Measurements from ENCODE around the gene CLN6. TPM values are rescaled to one million over a fixed set of nuclear protein-coding genes. Genes with fewer than 3 reads are reported as not detected.

The CLN6 gene
- total RNA-seq, 1 donor from 2014 or later: 26.1 TPM

- no peak for DNase-seq
- H3K27me3 Mint-ChIP-seq (ENCODE audit: unreplicated experiment): peaks cover 4% of the 10 kb centered on the region
- H3K4me3 Mint-ChIP-seq (ENCODE audit: unreplicated experiment): no peak overlapping the region
- H3K36me3 Mint-ChIP-seq (ENCODE audit: unreplicated experiment): no peaks in the 10 kb centered on the region
- peaks cover 2% of the 10 kb centered on the region for H3K9me3 Mint-ChIP-seq (ENCODE audit: unreplicated experiment)
- TF ChIP-seq CTCF (IDR thresholded peaks at IDR 0.05; ENCODE audit: partially characterized antibody, unreplicated experiment): no peak
- peaks cover 2% of the 10 kb centered on the region for H3K4me1 Mint-ChIP-seq (ENCODE audit: low read depth, unreplicated experiment)
- H3K27ac Mint-ChIP-seq (ENCODE audit: unreplicated experiment): no peak overlapping the region
Observed at GRCh38 chr15:68207176-68207935, 22.2 kb downstream of the CLN6 start.

DNA sequence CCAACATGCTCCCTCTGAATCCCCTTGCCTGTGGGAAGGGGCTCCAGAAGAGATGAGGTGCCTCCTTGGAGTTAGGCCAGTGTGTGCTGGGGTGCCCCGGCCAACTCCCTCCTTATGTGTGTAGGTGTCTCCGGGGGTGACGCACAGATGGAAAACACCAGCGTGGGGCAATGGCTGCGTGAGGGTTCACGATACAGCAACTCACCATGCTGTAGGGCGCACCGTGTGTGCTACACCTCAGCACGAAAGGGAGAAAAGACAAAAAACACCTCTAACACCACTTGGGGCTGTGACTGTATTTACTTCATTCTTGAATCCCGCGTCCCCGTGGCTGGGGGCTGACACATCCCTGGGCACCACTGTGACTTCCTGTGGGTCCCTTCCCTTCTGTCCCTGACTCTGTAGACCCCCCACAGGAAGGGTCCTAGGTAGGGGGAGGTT, 22.8 kb downstream of the CLN6 start:
- H3K4me1 Mint-ChIP-seq (ENCODE audit: low read depth, unreplicated experiment): peaks cover 2% of the 10 kb centered on the region

GRCh38 chr15:68205954-68206539, 23.5 kb downstream of the CLN6 start:
- no peak for DNase-seq
- Mint-ChIP-seq H3K36me3 (ENCODE audit: unreplicated experiment) (no peaks in the 10 kb centered on the region), H3K27me3 (ENCODE audit: unreplicated experiment) (peaks cover 4% of the 10 kb centered on the region), H3K9me3 (ENCODE audit: unreplicated experiment) (peaks cover 2% of the 10 kb centered on the region), H3K27ac (ENCODE audit: unreplicated experiment) (no peak overlapping the region), H3K4me1 (ENCODE audit: low read depth, unreplicated experiment) (peaks cover 2% of the 10 kb centered on the region), H3K4me3 (ENCODE audit: unreplicated experiment) (no peak overlapping the region)
- no peak for TF ChIP-seq CTCF (IDR thresholded peaks at IDR 0.05; ENCODE audit: partially characterized antibody, unreplicated experiment)

More for the DNA sequence above, 22.8 kb downstream of the CLN6 start:
- H3K27me3 Mint-ChIP-seq (ENCODE audit: unreplicated experiment): peaks cover 4% of the 10 kb centered on the region
- no peaks in the 10 kb centered on the region for H3K36me3 Mint-ChIP-seq (ENCODE audit: unreplicated experiment)
- TF ChIP-seq CTCF (IDR thresholded peaks at IDR 0.05; ENCODE audit: partially characterized antibody, unreplicated experiment): no peak
- H3K9me3 Mint-ChIP-seq (ENCODE audit: unreplicated experiment): peaks cover 2% of the 10 kb centered on the region
- DNase-seq: no peak
- no peak overlapping the region for H3K27ac Mint-ChIP-seq (ENCODE audit: unreplicated experiment)
- no peak overlapping the region for H3K4me3 Mint-ChIP-seq (ENCODE audit: unreplicated experiment)

DNA sequence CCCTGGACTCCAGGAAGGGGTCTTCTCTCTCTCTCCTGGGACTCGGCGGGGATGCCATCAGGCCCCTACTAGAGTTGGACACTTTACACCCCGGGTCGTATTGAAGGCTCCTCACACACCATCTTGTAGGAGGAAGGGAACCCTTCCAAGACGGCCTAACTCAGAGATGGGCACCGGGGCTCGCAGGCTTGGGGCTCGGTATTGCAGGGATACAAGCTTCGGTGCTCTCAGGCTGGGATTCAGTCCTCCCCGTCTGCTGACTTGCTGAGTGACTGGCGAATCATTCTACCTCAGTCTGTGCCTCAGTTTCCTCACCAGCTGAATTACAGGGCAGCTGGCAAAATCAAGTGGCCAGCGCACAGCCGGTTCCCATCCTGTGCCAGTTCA, 24.0 kb downstream of the CLN6 start:
- Mint-ChIP-seq H3K9me3 (ENCODE audit: unreplicated experiment) (peaks cover 2% of the 10 kb centered on the region), H3K27ac (ENCODE audit: unreplicated experiment) (no peak overlapping the region), H3K4me3 (ENCODE audit: unreplicated experiment) (no peak overlapping the region), H3K27me3 (ENCODE audit: unreplicated experiment) (peaks cover 4% of the 10 kb centered on the region), H3K36me3 (ENCODE audit: unreplicated experiment) (no peaks in the 10 kb centered on the region), H3K4me1 (ENCODE audit: low read depth, unreplicated experiment) (peaks cover 2% of the 10 kb centered on the region)
- TF ChIP-seq CTCF (IDR thresholded peaks at IDR 0.05; ENCODE audit: partially characterized antibody, unreplicated experiment): no peak
- DNase-seq: no peak
